Heart right ventricle (tissue), 16 donors: ENCODE measurements around the gene SSH2. TPM values are rescaled to one million over a fixed set of nuclear protein-coding genes. Genes with fewer than 3 reads are reported as not detected.

Source experiments
- ATAC-seq, 8 donors: fragments of 200-7000 bp; cut with Tn5 transposase; one replicate each; pipeline ENCODE4 v1.9.1; 2020; ENCODE audit warnings: mild to moderate bottlenecking in 8 of 8, moderate library complexity in 8 of 8, moderate number of reproducible peaks in 1 of 8
- DNase-seq, 2 donors: peaks; one replicate each; pipeline ENCODE4 v3.0.0-alpha.2; 2020
- H3K27ac ChIP-seq, 10 donors: fragments of 200-600 bp; sonication (generic) in 2 of 10; one replicate each; pipeline versions ENCODE4 v1.5.0 to v1.8.0; 2020 to 2022; ENCODE audit warnings: mild to moderate bottlenecking in 3 of 10
- H3K27me3 ChIP-seq, 7 donors: fragments of 200-600 bp; one replicate each; pipeline ENCODE4 v1.8.0; 2021 to 2022; ENCODE audit warnings: mild to moderate bottlenecking in 2 of 7
- H3K36me3 ChIP-seq, 9 donors: fragments of 200-600 bp; sonication (generic) in 1 of 9; one replicate each; pipeline versions ENCODE4 v1.5.0 to v1.8.0; 2020 to 2022; ENCODE audit warnings: mild to moderate bottlenecking in 2 of 9
- H3K4me1 ChIP-seq, 9 donors: fragments of 200-600 bp; sonication (generic) in 1 of 9; one replicate each; pipeline versions ENCODE4 v1.5.0 to v1.8.0; 2020 to 2022; ENCODE audit warnings: mild to moderate bottlenecking in 4 of 9
- H3K4me3 ChIP-seq, 10 donors: fragments of 200-600 bp; sonication (generic) in 2 of 10; one replicate each; pipeline versions ENCODE4 v1.5.0 to v1.8.0; 2020 to 2022; ENCODE audit warnings: mild to moderate bottlenecking in 7 of 10, moderate library complexity in 2 of 10
- H3K9me3 ChIP-seq, 11 donors: fragments of 200-600 bp in 10 of 11; sonication (generic) in 2 of 11; one replicate each; pipeline versions ENCODE4 v1.5.0 to v1.8.0; 2013 to 2022; ENCODE audit warnings: mild to moderate bottlenecking in 2 of 11, control low read depth in 1 of 11, moderate library complexity in 1 of 11
- WGBS, 2 donors: extraction: QIAGEN DNeasy Blood & Tissue Kit; methylation state at CpG; one replicate each; pipeline ENCODE4 v1.1.7; 2013; ENCODE audit warnings: inconsistent platforms in 1 of 2; 5-methylcytosine and 5-hydroxymethylcytosine counted together
- intact Hi-C, 10 donors: fragments of 100-400 bp; cut with DNase I; formaldehyde crosslinking; loops; one replicate each; pipeline versions ENCODE4 v1.11.1 to v1.14.2; 2022
- polyA plus RNA-seq, 2 donors: library from polyadenylated mRNA; stranded (reverse); fragments of 200-250 nt; gene quantifications; one replicate each; pipeline ENCODE4 v1.2.3, GENCODE V29; 2013
- total RNA-seq, 10 donors: library from RNA; stranded (reverse); fragmentation: NEBNext Ultra II Directional in 3 of 10; extraction: Animal tissue kit (Norgen Biotek cat#: 25700) in 3 of 10; gene quantifications; one replicate each; pipeline versions ENCODE4 v1.2.1 to v1.2.4, GENCODE V29; 2021 to 2023
- TF ChIP-seq, protein P1 (sequence below), 9 donors: fragments of 200-600 bp; sonication (generic) in 2 of 9; IDR thresholded peaks; one replicate each; pipeline versions ENCODE4 v1.5.0 to v1.8.0; 2021 to 2022; ENCODE audit warnings: antibody characterized with exemption in 9 of 9, mild to moderate bottlenecking in 5 of 9, moderate library complexity in 1 of 9
- donor health status: Arrhythmogenic right ventricular cardiomyopathy.
- donor health status: ischemic (EF 13 %, LVEDD 7.1; RV severe dilation, severe dysfunction).
- donor health status: healthy with polysubstance abuse.
- donor health status: DM: no; HTN: yes; CAD: no.
- donor health status: DM: no; HTN: no; CAD: no.
- donor health status: ischemic (EF 25% LVEDD 6.9; RV normal size, moderate dysfunction).
- donor health status: ischemic (EF 25% LVEDD 5.7; RV mildly dilated, moderate dysfunction).
- donor health status: healthy.
- donor health status: DM: yes; HTN: yes; CAD: no.
- donor health status: Ischemic cardiomyopathy.
- donor health status: ischemic (EF 35%, LVEDD 5.7; RV mildly dilated, moderate dysfunction).
- donor health status: nonischemic (EF 11% LVEDD 7.7; RV severe dilation, severe dysfunction).
- donor health status: DM: yes; HTN: yes; CAD: no.
- donor health status: PGD.
- donor health status: ischemic (EF 29% LVEDD 5.4; RV normal size, mild dysfunction).
- donor health status: nonischemic (EF 23%, LVEDD 6.1; RV moderate dilation, normal function).

Gene SSH2
- total and polyA plus RNA-seq, 12 donors, result 17.9 to 42.9 (median 34.3) TPM

DNA sequence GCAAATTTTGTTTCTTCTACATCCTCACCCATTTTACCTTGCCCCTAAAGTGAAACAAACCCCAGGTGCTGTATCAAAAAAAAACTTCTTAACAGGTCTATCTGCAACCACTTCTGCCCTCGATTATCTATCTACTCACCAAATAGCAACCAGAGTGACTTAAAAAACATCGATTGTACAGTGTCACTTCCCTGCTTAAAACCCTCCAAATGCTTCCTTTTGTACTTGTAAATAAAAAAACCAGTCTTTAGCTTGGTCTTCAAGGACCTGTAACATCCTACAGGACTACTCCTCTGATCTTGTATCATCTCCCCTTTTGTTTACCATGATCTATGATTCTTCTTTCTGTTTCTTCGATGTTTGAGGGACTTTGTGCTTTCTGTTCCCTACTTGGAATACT is 224.6 kb downstream of the SSH2 start:
- Histone ChIP-seq H3K27me3 (no peaks in the 10 kb centered on the region), H3K36me3 (peaks cover 0 to 30% (median 16%) of the 10 kb centered on the region in 9 donors), H3K4me3 (no peak overlapping the region), H3K27ac (peak overlapping the region in 9 of 10 donors; percentile 41 to 92 (median 63)), H3K4me1 (peaks cover 4 to 70% (median 55%) of the 10 kb centered on the region in 9 donors), H3K9me3 (no peaks in the 10 kb centered on the region)
- WGBS, 2 donors, result 55 to 60% methylated on average over 3 of the region's 3 CpGs
- TF ChIP-seq, protein P1, sequence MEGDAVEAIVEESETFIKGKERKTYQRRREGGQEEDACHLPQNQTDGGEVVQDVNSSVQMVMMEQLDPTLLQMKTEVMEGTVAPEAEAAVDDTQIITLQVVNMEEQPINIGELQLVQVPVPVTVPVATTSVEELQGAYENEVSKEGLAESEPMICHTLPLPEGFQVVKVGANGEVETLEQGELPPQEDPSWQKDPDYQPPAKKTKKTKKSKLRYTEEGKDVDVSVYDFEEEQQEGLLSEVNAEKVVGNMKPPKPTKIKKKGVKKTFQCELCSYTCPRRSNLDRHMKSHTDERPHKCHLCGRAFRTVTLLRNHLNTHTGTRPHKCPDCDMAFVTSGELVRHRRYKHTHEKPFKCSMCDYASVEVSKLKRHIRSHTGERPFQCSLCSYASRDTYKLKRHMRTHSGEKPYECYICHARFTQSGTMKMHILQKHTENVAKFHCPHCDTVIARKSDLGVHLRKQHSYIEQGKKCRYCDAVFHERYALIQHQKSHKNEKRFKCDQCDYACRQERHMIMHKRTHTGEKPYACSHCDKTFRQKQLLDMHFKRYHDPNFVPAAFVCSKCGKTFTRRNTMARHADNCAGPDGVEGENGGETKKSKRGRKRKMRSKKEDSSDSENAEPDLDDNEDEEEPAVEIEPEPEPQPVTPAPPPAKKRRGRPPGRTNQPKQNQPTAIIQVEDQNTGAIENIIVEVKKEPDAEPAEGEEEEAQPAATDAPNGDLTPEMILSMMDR (IDR thresholded peaks at IDR 0.05), result no peak
- no peak for ATAC-seq
- no peak for DNase-seq
- intact Hi-C loops, result no loop called here

DNA sequence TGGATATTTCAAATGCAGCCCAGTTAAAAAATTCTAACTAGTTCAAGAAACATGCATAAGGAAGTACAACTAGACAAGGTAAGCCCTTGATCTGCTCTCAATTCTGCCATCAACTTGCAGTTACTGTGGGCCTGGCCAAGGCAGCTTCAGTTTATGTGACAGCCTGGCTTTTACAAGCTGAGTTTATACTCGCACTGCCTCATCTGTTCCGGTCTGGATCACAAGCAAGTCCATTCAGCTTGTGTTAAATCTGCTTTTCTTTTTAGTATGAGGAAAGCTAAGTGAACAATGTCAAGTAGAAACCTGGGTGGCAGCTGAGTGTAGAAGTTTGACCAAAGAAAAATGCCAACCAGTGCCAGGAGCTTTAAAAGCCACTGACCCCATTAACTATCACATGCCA is 230.7 kb downstream of the SSH2 start:
- peaks cover 0 to 82% (median 16%) of the 10 kb centered on the region in 9 donors for H3K36me3 ChIP-seq
- TF ChIP-seq, protein P1 (IDR thresholded peaks at IDR 0.05), result no peak
- no peak overlapping the region for H3K4me3 ChIP-seq
- no peaks in the 10 kb centered on the region for H3K9me3 ChIP-seq
- ATAC-seq (peak in 5 of 8 donors; percentile 28 to 62 (median 52)), DNase-seq (no peak)
- H3K27me3 ChIP-seq, result no peaks in the 10 kb centered on the region
- peaks cover 12 to 54% (median 29%) of the 10 kb centered on the region in 9 donors for H3K4me1 ChIP-seq
- intact Hi-C loops, result no loop called here
- WGBS, 2 donors, result 37 to 72% methylated on average over 2 of the region's 2 CpGs
- peak overlapping the region; percentile 33 to 72 (median 61) for H3K27ac ChIP-seq

DNA sequence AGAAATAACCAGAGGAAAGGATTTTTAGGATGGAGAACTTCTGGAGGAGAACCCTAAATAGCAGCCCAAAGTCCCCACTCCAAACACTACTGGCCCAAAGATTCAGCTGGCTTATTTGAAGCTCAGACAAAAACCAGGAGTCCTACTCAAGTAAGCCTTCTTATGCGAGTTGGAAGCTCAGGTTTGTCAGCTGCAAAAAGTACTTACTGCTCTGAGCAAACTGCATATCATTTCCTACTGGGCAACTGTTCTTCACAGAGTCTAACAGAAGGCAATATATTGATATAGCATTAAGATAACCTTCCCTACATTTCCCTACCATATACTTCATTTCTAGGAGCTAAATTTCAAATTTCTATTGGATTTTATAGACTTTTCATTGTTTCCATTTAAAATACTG is 231.2 kb downstream of the SSH2 start:
- Histone ChIP-seq H3K4me3 (no peak overlapping the region), H3K9me3 (no peaks in the 10 kb centered on the region), H3K27ac (peak overlapping the region; percentile 34 to 72 (median 61)), H3K27me3 (no peaks in the 10 kb centered on the region), H3K36me3 (peaks cover 0 to 86% (median 16%) of the 10 kb centered on the region in 9 donors), H3K4me1 (peaks cover 12 to 51% (median 29%) of the 10 kb centered on the region in 9 donors)
- DNase-seq (no peak), ATAC-seq (peak in 2 of 8 donors; percentile 4 to 17)
- intact Hi-C loops, result no loop called here
- WGBS, 2 donors, result 43 to 53% methylated on average over 1 of the region's 1 CpG
- TF ChIP-seq, protein P1 (IDR thresholded peaks at IDR 0.05), result no peak

DNA sequence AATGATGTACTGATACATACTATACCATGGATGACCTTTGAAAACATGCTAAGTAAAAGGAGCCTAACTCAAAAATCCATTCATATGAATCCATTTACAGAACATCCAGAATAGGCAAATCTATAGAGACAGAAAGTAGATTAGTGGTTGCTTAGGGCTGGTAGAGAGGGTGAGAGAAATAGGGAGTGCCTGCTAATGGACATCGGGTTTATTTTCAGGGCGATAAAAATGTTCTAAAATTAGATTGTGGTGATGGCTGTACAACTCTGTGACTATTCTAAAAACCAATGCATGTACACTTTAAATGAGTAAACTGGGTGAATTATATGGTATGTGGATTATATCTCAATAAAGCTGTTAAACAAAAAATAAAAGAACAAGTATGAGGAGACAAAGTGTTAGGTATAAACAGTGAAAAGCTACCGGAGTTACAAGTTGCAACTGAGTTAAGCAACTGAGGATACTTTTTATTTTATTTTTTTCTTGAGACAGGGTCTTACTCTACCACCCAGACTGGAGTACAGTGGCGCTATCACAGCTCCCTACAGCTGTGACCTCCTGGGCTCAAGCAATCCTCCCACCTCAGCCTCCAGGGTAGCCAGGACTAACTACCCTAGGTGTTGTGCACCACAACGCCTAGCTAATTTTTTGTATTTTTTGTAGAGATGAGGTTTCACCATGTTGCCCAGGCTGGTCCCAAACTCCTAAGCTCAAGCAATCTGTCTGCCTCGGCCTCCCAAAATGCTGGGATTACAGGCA is 231.8 kb downstream of the SSH2 start:
- Histone ChIP-seq H3K27ac (peak overlapping the region; percentile 34 to 72 (median 61)), H3K27me3 (no peaks in the 10 kb centered on the region), H3K4me3 (no peak overlapping the region), H3K4me1 (peaks cover 12 to 52% (median 29%) of the 10 kb centered on the region in 9 donors), H3K36me3 (peaks cover 0 to 90% (median 16%) of the 10 kb centered on the region in 9 donors), H3K9me3 (no peaks in the 10 kb centered on the region)
- 71 to 80% methylated on average over 6 of the region's 6 CpGs for WGBS, 2 donors
- DNase-seq (no peak), ATAC-seq (peak in 4 of 8 donors; percentile 46 to 73 (median 64))
- intact Hi-C loops, result no loop called here
- TF ChIP-seq, protein P1 (IDR thresholded peaks at IDR 0.05), result no peak
